Mammary epithelial cell (primary cell): Measurements from ENCODE around the gene OMG.

Experiments used
- EZH2 ChIP-seq: IDR thresholded peaks from 2 replicates; pipeline ENCODE4 v1.6.1; 2012; ENCODE audit warnings: low read length, inconsistent platforms, borderline replicate concordance
- TF ChIP-seq, protein P1 (sequence below), 2 donors: IDR thresholded peaks in 1 of 2; conservative IDR thresholded peaks in 1 of 2; 2 replicates each; pipeline ENCODE4 v1.5.1; 2011 to 2012; ENCODE audit warnings: inconsistent platforms in 2 of 2, low read length in 2 of 2, mild to moderate bottlenecking in 2 of 2, control low read depth in 1 of 2, low read depth in 1 of 2; ENCODE audit not compliant: insufficient read depth in 1 of 2; ENCODE audit errors: extremely low read depth in 1 of 2

- TF ChIP-seq, protein P1, sequence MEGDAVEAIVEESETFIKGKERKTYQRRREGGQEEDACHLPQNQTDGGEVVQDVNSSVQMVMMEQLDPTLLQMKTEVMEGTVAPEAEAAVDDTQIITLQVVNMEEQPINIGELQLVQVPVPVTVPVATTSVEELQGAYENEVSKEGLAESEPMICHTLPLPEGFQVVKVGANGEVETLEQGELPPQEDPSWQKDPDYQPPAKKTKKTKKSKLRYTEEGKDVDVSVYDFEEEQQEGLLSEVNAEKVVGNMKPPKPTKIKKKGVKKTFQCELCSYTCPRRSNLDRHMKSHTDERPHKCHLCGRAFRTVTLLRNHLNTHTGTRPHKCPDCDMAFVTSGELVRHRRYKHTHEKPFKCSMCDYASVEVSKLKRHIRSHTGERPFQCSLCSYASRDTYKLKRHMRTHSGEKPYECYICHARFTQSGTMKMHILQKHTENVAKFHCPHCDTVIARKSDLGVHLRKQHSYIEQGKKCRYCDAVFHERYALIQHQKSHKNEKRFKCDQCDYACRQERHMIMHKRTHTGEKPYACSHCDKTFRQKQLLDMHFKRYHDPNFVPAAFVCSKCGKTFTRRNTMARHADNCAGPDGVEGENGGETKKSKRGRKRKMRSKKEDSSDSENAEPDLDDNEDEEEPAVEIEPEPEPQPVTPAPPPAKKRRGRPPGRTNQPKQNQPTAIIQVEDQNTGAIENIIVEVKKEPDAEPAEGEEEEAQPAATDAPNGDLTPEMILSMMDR (conservative IDR thresholded peaks at IDR 0.05 in 1 of 2, IDR thresholded peaks at IDR 0.05 in 1 of 2; ENCODE audit: extremely low read depth in 1 of 2, insufficient read depth in 1 of 2, low read depth in 1 of 2, low read length in 2 of 2): no peak
- no peak for TF ChIP-seq EZH2
Observed at GRCh38 chr17:31250229-31250628, 46.8 kb downstream of the OMG start.
